Kasumi-1 (cell line): ENCODE data around the gene AGGF1.
A peak's percentile ranks its signal among the peaks of the same experiment; 100 is the strongest.
"Not testable (repeated sequence)": the region's sequence is repeated elsewhere in the genome, so short reads cannot be mapped to it uniquely, and the experiment has no call there.

ENCODE experiments used
- DNase-seq, 2 experiments: peaks; one replicate each; lab custom pipeline; 2025; lab: John Stamatoyannopoulos, UW

Gene AGGF1, protein sequence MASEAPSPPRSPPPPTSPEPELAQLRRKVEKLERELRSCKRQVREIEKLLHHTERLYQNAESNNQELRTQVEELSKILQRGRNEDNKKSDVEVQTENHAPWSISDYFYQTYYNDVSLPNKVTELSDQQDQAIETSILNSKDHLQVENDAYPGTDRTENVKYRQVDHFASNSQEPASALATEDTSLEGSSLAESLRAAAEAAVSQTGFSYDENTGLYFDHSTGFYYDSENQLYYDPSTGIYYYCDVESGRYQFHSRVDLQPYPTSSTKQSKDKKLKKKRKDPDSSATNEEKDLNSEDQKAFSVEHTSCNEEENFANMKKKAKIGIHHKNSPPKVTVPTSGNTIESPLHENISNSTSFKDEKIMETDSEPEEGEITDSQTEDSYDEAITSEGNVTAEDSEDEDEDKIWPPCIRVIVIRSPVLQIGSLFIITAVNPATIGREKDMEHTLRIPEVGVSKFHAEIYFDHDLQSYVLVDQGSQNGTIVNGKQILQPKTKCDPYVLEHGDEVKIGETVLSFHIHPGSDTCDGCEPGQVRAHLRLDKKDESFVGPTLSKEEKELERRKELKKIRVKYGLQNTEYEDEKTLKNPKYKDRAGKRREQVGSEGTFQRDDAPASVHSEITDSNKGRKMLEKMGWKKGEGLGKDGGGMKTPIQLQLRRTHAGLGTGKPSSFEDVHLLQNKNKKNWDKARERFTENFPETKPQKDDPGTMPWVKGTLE

DNA sequence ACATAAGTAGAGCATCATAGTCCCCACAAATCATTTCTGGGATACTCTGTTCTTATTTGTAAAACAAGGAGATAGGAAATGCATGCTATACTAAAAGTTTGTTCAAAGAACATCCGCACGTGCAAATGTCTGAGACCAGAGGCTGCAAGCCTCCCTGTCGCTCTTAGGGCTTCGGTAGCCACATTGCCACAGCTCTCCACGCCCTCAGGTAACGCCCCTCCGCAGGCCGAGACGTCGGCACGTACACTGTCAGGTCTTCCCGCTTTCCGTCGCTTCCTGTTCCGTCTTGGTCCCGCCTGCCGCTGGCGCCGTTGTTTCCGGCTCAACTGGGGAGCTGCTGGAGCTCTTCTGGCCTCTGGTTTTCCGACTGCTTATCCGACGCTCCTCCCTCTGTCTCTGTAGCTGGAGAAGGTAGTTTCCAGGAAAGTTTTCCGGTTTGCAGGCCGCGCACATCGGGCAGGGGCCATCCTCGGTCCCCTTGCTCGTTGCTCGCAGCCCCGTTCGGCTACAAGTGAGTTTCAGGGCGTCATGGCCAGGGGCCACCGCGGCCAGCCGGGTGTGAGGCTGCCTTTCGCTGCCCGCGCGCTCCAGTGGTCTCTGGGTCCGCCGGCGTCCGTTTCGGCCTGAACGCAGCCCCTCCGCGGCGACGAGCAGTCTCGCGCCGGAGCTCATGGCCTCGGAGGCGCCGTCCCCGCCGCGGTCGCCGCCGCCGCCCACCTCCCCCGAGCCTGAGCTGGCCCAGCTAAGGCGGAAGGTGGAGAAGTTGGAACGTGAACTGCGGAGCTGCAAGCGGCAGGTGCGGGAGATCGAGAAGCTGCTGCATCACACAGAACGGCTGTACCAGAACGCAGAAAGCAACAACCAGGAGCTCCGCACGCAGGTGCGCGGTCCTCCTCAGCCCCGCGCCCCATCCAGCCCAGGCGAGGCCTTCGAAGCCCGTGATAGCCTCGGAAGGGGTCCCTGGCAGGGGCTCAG lies at the start of gene AGGF1:
AGGF1 (plus strand) TSS at position 308 of the 975 bp plus-strand sequence; CDS start at position 671, 363 bp downstream.
- peak; percentile 98 for DNase-seq

DNA sequence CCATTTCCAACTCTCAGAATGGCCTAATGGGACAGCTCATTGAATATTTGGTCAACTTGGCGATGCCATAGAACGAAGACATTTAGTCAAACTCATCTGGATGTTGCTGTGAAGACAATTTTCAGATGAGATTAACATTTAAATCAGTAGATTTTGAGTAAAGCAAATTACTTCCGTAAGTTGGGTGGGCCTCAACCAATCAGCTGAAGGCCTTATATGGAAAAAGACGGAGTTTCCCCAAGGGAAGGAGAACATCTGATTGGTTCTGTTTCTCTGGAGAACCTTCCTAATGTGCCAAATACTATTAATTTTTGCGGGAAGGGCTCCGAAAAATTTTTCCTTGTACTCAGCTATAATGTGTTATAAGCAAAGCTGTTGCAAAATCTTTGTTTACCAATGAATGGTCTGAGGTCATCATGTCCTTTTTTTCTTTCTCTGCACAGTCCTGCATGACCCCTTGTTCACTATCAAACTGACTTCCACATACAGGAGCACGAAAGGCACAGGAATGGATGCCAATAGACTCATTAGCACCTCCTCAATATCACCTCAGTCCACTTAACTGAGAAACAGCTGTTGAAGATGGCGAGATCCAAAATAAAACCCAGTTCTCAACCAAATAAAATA lies 49.6 kb upstream of the AGGF1 start:
- DNase-seq = no peak

DNA sequence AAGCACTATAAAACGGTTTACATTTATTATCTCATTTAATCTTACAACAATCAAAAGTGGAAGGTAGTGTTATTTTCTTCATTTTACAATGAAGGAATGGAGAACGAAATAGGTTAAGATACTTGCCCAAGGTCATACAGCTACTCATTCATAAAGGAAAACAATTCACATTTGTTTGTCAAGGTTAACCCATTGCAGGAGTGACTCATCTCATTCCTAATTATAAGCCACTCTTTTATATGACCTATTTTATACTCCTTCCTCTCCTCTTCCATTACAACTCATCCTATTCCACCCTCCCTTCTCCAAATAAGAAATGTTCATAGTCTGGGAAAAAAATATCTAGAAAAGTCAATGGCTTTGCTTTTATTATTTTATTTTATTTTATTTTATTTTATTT lies 47.8 kb upstream of the AGGF1 start:
- no peak for DNase-seq

DNA sequence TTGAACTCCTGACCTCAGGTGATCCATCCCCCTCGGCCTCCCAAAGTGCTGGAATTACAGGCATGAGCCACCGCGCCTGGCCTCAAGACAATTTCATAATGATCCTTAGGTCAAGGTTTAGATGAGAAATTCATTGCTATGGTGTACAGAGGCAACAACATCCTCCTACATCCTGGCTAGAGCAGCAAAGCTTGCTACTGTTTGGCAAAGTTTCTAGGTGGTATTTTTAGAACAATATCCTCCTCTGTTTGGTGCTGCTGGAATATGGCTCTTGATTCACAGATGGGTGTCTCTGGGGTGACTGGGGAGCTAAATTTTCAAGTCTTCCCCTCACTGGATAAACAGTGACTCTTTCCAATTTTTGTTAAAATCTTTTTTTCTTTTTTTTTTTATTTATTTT lies 46.7 kb upstream of the AGGF1 start:
- DNase-seq = no peak

DNA sequence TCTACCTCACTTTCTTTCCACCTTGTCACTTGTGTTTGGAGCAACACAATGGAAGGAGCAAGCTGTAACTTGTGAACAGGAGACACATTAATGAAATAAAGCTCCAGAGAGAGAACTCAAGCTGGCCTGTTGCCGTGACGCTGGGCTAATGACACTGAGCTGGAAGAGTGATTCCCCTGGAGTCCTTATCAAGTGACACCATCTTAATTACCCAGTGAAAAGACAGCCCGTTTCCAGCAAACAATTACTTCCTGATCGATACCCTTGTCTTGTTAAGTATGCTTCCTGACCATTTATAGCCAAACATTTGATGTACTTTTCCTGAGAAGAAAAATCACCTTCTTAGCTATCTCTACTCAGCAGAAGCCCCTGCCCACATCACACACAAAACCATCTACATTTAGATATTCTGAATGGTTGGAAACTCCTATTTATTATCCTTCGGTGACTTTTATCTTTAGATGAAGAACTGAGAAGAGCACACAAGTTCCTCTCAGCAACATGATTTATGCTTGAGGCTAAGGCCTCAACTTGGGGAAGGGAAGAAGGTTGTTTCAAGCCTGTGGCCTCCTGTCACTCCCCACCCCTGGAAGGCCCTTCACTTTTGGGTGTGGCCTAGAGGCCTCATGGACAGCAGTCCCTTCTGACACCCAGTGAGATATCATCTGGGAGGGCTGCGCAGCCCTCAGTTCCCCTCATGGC lies 43.2 kb upstream of the AGGF1 start:
- DNase-seq = no peak

DNA sequence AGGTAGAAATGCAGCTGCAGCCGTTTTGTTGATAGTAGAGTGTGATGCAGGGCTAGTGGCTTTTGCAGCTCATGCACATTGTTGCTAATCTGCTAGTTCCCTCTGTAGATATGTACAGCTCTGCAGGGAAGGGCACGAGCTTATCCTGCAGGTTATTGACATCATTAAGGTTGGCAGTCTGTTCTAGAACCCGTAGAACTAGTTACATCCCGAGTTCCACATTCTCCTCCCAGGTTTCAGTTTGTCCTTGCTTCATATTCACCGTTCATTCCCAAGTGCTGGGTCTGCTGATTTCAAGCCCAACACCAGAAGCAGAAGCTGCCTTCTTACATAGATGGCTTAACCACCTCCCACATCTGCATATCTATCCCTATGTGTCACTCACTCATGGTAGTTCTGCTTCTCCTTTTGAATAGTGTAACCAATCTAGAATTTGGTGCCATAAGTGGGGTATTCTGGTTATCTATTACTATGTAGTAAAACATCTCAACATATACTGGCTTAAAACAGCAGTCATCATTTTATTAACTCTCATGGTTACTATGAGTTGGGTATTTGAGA lies 39.2 kb upstream of the AGGF1 start:
- no peak for DNase-seq

DNA sequence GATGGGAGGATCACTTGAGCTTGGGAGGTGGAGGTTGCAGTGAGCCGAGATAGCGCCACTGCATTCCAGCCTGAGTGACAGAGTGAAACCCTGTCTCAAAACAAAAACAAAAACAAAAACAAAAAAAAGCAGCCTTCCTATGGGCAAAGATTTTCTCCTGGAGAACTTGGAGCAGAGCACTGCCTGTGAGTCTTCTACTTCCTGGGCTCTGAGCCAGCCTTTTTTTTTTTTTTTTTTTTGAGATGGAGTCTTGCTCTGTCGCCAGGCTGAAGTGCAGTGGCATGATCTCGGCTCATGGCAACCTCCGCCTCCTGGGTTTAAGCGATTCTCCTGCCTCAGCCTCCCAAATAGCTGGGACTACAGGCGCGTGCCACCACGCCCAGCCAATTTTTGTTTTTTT lies 36.8 kb upstream of the AGGF1 start:
- DNase-seq = not testable (repeated sequence)

DNA sequence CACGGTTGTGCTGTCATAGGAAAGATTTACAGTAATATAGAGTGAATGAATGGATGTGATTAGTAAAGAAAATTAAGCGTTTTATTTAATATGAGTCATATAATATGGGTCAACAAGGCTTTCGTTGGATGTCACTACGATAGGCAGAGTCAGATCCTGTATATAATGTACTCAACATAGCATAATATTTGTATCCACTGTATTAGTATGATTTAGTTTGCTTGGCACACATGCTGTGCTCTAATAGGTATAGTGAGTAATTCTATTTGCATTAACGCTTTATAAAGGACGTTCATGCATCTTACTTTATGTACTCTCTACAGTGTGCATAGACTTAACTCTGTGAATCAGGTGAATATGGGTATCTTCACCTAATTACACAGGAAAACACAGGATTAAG lies 35.9 kb upstream of the AGGF1 start:
- DNase-seq = no peak

DNA sequence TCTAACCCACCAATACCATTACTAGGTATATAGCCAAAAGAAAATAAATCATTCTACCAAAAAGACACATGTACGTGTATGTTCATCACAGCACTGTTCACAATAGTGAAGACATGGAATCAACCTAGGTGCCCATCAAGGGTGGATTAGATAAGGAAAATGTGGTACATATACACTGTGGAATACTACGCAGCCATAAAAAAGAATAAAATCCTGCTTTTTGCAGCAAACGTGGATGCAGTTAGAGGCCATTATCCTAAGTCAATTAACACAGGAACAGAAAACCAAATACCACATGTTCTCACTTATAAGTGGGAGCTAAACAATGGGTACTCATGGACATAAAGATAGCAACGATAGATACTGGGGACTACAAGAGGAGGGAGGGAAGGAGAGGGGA lies 32.0 kb upstream of the AGGF1 start:
- DNase-seq = not testable (repeated sequence)

DNA sequence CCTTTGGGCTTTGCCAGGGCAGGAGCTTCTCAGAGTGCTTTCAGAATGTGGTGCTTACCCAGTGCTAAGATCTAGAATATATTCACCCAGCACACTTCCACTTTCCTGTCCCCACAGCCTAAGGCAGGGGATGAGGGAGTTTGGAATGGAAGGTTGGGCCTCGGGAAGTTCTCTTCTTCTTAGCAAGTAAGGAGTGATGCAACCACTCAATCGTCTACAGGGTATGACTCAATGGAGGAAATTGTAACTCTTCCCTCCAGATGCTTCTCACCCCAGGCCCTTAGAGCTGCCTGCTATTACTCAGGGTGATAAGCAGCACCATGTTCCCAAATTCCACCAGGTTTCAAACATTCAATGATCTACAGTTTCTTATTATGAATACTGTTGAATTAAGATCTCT lies 30.8 kb upstream of the AGGF1 start:
- peak; percentile 25 to 38 for DNase-seq

DNA sequence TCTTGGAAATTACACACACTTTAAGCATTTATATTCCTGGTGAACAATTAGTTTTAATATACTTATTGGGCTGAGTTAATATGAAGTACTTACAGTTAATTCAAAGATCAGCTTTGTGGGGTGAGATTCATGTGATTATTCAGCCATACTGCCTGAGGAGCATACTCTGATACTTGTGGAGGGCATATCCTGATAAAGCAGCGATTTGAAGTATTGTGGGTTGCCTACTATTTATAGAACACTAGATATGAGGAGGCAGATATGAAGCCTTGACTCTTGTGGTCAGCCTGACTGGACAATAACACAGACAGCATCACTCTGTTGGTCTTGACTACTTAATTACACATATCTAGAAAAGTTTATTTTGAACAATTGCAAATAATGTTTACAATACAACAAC lies 27.0 kb upstream of the AGGF1 start:
- no peak for DNase-seq

DNA sequence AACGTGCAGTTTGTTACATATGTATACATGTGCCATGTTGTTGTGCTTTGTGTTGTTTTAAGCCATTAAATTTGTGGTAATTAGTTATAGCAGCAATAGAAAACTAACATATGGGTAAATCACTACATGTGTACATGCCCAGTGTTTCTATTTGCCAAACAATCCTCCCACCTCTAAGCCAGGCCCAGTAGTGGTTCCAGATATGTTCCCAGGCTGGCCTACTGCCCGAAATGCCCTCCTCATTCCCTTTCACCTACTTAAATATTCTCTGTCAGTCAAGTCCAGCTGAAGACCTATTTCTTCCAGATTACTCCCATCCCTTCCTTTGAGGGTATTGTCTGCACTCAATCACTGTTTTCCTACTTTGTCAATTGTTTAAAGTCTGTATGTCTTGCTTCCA lies 24.1 kb upstream of the AGGF1 start:
- no peak for DNase-seq

DNA sequence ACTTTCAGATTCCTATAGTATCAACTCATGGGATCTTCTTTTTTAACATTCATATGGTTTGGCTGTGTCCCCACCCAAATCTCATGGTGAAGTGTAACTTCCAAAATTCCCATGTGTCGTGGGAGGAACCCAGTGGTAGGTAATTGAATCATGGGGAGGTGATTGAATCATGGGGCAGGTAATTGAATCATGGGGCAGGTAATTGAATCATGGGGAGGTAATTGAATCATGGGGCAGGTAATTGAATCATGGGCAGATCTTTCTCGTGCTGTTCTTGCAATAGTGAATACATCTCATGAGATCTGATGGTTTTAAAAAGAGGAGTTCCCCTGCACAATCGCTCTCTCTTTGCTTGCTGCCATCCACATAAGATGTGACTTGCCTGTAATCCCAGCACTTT lies 21.8 kb upstream of the AGGF1 start:
- DNase-seq = no peak

DNA sequence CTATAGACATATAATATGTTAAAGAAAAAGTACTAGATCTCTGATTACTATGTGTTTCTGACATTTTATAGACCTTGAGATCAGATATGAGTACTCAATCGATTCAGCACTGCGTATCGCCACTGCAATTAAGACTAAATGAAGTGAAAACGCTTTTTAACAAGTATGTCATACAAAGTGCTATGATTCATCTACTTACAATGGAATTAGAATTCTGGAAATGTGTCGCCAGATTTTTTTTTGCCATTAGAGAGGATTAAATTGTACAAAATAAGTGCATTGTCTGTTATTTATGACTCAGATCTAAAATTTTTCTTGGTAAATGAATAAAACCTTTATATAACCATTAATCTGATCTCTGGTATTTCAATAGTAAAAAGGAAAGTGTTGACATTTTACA lies 20.0 kb upstream of the AGGF1 start:
- DNase-seq = no peak

DNA sequence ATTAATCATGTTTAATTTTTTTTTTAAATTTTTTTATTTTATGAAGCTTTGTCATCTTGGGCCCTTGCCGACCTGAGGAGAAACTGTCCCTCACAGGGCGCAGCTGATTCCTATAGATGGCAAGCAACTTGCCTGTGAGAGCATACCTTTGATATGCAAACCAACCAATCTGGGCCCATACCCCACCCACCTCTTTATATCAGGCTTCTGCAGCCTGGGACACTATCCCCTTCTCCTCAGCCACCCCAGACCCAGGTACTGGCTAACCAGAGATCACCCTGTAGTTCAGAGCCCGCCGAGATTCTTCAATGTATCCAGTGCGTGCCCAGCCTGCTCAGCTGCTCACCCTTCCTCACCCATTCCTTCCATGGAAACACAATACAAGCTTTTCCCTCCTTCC lies 18.7 kb upstream of the AGGF1 start:
- no peak for DNase-seq

DNA sequence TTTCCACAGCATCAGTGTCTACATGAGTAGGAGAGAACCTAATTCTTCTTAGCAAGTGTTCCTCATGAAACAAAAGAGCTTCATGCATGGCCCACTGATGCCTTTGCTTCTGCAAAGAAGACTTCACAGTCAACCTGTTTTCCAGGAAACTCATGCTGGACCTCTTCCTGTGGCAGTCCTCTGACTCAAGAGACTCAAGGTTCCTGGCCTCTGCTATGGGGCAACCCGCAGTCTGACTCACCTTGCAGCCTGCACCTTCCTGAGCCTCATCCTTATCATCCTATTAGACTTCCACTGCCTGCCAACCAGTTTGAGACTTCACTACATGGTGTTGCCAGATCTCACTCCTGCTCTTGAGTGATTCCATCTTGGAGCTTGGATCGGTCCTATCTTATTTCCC lies 17.6 kb upstream of the AGGF1 start:
- no peak for DNase-seq

DNA sequence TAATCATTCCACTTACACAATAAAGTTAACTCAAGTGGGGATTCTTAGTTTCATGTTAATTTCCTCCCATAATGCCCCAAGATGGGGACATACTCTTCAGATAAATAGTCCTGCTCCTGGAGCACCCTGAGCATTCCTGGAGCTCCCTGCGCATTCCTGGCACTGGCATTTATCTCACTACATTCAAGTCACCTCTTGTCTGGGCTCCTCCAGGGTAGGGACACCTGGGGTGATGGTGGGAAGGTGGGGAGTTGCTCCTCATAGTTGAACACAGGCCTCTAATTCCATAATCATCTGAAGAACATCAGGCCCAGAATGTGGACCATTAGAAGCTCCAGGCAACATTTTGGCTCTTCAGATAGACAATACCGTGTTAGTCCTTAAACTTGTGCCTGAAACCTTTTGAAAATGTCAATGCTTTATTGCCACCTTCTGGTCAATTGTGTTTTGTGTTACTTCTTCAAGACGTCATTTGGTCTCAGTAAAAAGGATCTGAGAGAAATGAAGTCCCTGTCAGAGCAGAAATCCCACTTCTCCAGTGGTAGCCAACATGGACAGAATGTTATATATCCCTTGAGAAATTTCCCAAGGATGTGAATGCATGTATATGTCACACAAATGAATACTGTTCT lies 14.2 kb upstream of the AGGF1 start:
- DNase-seq = peak; percentile 83 to 88

DNA sequence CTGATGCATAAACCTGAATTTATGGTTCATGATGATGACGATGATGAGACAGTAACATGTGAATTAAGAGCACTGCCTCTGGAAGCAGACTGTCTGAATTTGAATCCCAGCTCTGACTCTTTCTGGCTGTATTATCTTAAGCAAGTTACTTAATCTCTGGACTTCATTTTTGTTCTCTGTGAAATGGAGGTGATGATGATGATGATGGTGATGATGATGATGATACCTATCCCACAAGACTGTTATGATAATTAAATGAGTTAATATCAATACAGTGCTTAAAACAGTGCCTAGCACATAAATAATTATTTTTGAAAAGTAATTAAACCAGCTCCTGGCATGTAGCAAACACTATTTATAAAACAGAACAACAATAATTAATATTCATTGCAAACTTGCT lies 13.2 kb upstream of the AGGF1 start:
- no peak for DNase-seq

DNA sequence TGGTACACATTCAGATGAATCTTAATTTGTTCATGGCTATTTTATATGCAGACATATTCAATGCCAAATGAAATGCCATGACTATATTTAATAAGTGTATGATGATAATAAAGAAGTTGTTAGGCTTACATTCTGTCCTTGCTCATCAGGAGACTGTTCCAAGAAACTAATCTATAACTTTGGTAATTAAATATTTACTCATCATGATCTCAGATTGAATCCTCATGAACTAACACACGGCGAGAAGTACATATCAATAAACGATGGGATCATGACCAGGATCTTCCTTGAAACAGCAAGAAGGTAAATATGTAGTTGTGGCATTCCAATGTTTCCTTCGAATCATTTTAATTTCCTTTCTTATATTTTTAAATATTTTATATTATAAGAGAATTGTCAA lies 12.5 kb upstream of the AGGF1 start:
- no peak for DNase-seq
